PFSK-1 (cell line): ENCODE results near the gene GFAP. TPM values are rescaled to one million over a fixed set of nuclear protein-coding genes. Genes with fewer than 3 reads are reported as not detected.

Source experiments
- FOXP2 ChIP-seq: optimal IDR thresholded peaks from 2 replicates; pipeline ENCODE3; 2011; ENCODE audit warnings: borderline replicate concordance, control low read depth, inconsistent platforms; ENCODE audit not compliant: insufficient read depth; ENCODE audit errors: extremely low read length, extremely low read depth
- POLR2AphosphoS5 ChIP-seq: IDR thresholded peaks from 2 replicates; pipeline ENCODE4 v1.6.1; 2012; ENCODE audit warnings: low read depth, mild to moderate bottlenecking, control low read depth, low read length, moderate library complexity
- REST ChIP-seq, 2 experiments: IDR thresholded peaks; 2 replicates each; pipeline versions ENCODE4 v1.6.1 to v1.8.0; 2011 to 2012; ENCODE audit warnings: low read depth in 2 of 2, low read length in 2 of 2, control low read depth in 1 of 2, inconsistent platforms in 1 of 2, mild to moderate bottlenecking in 1 of 2, moderate library complexity in 1 of 2; ENCODE audit not compliant: insufficient read depth in 1 of 2
- SIN3A ChIP-seq: IDR thresholded peaks from 2 replicates; pipeline ENCODE4 v1.6.1; 2012; ENCODE audit warnings: mild to moderate bottlenecking, low read length, moderate library complexity, borderline replicate concordance; ENCODE audit not compliant: insufficient read depth
- TAF1 ChIP-seq: IDR thresholded peaks from 2 replicates; pipeline ENCODE4 v1.6.1; 2012; ENCODE audit warnings: low read length, control low read depth, borderline replicate concordance; ENCODE audit not compliant: insufficient read depth
- polyA plus RNA-seq: library from polyadenylated mRNA; unstranded; fragments of >200 nt; gene quantifications from one replicate; pipeline ENCODE4 v1.2.1, GENCODE V29; 2012; ENCODE audit warnings: low read depth, missing spikeins; ENCODE audit not compliant: insufficient read length

Gene GFAP
- polyA plus RNA-seq: 1.6 TPM

- TF ChIP-seq FOXP2 (no peak), REST (IDR thresholded peaks at IDR 0.05; ENCODE audit: insufficient read depth in 1 of 2, low read depth in 2 of 2, low read length in 2 of 2) (no peak), TAF1 (no peak), SIN3A (no peak), POLR2AphosphoS5 (no peak)
These were observed at the start of gene GFAP for GRCh38 chr17:44915321-44915726. TSS of gene GFAP (minus strand) at chr17:44915500. CDS start at chr17:44915486, 14 bp downstream.

- TF ChIP-seq REST (IDR thresholded peaks at IDR 0.05; ENCODE audit: insufficient read depth in 1 of 2, low read depth in 2 of 2, low read length in 2 of 2) (no peak), POLR2AphosphoS5 (no peak), TAF1 (no peak), FOXP2 (no peak), SIN3A (no peak)
These were observed 46.6 kb upstream of the GFAP start for GRCh38 chr17:44961921-44962350.

GRCh38 chr17:44960691-44961090 lies 45.4 kb upstream of the GFAP start:
- TF ChIP-seq SIN3A: no peak
- no peak for TF ChIP-seq FOXP2
- TF ChIP-seq TAF1: no peak
- no peak for TF ChIP-seq REST (IDR thresholded peaks at IDR 0.05; ENCODE audit: insufficient read depth in 1 of 2, low read depth in 2 of 2, low read length in 2 of 2)
- no peak for TF ChIP-seq POLR2AphosphoS5

- TF ChIP-seq TAF1 (no peak), REST (IDR thresholded peaks at IDR 0.05; ENCODE audit: insufficient read depth in 1 of 2, low read depth in 2 of 2, low read length in 2 of 2) (no peak), POLR2AphosphoS5 (no peak), SIN3A (no peak), FOXP2 (no peak)
These were observed 44.7 kb upstream of the GFAP start for GRCh38 chr17:44959821-44960531.
